ENCODE results near the gene HIVEP1.

The HIVEP1 gene

GRCh38 chr6:12010635-12011275, 1.4 kb upstream of the HIVEP1 start (continued):
- TF ChIP-seq ZBTB44 (tag by site-specific recombination; IDR thresholded peaks at IDR 0.05) (no peak), ATF2 (tag by site-specific recombination; IDR thresholded peaks at IDR 0.05; ENCODE audit: low read depth) (no peak), ZBTB8A (tag by site-specific recombination; IDR thresholded peaks at IDR 0.05) (no peak; the same call in 1 of the 2 replicates), ZIC2 (tag by site-specific recombination; IDR thresholded peaks at IDR 0.05) (peak; percentile 57), GLI4 (tag by site-specific recombination; IDR thresholded peaks at IDR 0.05) (peak; percentile 20; the same call in 1 of the 2 replicates), PATZ1 (tag by site-specific recombination; IDR thresholded peaks at IDR 0.05) (peak; percentile 66), ZFHX2 (tag by site-specific recombination; conservative IDR thresholded peaks at IDR 0.05) (no peak), KLF17 (tag by site-specific recombination; IDR thresholded peaks at IDR 0.05) (0 out of 2 replicates have a peak, but pooled peaks have one; percentile 28), ZNF580 (tag by site-specific recombination; IDR thresholded peaks at IDR 0.05) (no peak; the same call in 1 of the 2 replicates), ZNF677 (tag by site-specific recombination; IDR thresholded peaks at IDR 0.05) (no peak), ZNF174 (tag by site-specific recombination; IDR thresholded peaks at IDR 0.05) (no peak), TRIM28 (IDR thresholded peaks at IDR 0.05; ENCODE audit: borderline replicate concordance, low read length) (no peak), ZNF629 (tag by site-specific recombination; IDR thresholded peaks at IDR 0.05) (0 out of 2 replicates have a peak, but pooled peaks have one; percentile 15), ZBTB1 (tag by site-specific recombination; IDR thresholded peaks at IDR 0.05) (no peak), ZEB2 (tag by site-specific recombination; IDR thresholded peaks at IDR 0.05) (peak; percentile 57; the same call in 1 of the 2 replicates), ZNF350 (tag by site-specific recombination; IDR thresholded peaks at IDR 0.05) (no peak), ZNF138 (tag by site-specific recombination; IDR thresholded peaks at IDR 0.05; ENCODE audit: borderline replicate concordance) (no peak), ZNF704 (tag by site-specific recombination; IDR thresholded peaks at IDR 0.05) (no peak), ZBTB21 (tag by site-specific recombination; IDR thresholded peaks at IDR 0.05) (no peak), ZNF76 (tag by site-specific recombination; IDR thresholded peaks at IDR 0.05; ENCODE audit: borderline replicate concordance, low read depth) (no peak), INSM2 (tag by site-specific recombination; IDR thresholded peaks at IDR 0.05) (no peak), IKZF3 (tag by site-specific recombination; IDR thresholded peaks at IDR 0.05) (peak; percentile 75), ZNF623 (tag by site-specific recombination; IDR thresholded peaks at IDR 0.05) (no peak), ZNF639 (tag by site-specific recombination; IDR thresholded peaks at IDR 0.05) (0 out of 2 replicates have a peak, but pooled peaks have one; percentile 20), SETDB1 (IDR thresholded peaks at IDR 0.05; ENCODE audit: insufficient read length, low read length) (no peak), ZNF169 (tag by site-specific recombination; IDR thresholded peaks at IDR 0.05) (no peak), KLF9 (tag by site-specific recombination; IDR thresholded peaks at IDR 0.05; ENCODE audit: low read depth) (0 out of 2 replicates have a peak, but pooled peaks have one; percentile 16), ZSCAN23 (tag by site-specific recombination; IDR thresholded peaks at IDR 0.05) (no peak), ZNF501 (tag by site-specific recombination; IDR thresholded peaks at IDR 0.05) (peak; percentile 76)

All from HEK293 (cell line).